Ovary (tissue), 9 donors: Measurements from ENCODE around the gene LDAH. TPM values are rescaled to one million over a fixed set of nuclear protein-coding genes. Genes with fewer than 3 reads are reported as not detected.

Source experiments
- DNase-seq, 5 donors: peaks; one replicate each; pipeline ENCODE4 v3.0.0-alpha.2; 2019 to 2020
- H3K27ac ChIP-seq, 2 donors: fragments of 200-600 bp; one replicate each; pipeline versions ENCODE4 v1.5.1 to v1.8.0; 2019 to 2022
- H3K27me3 ChIP-seq: fragments of 200-600 bp; one replicate; pipeline ENCODE4 v1.8.0; 2022
- H3K36me3 ChIP-seq: fragments of 200-600 bp; sonication (generic); one replicate; pipeline ENCODE4 v1.5.1; 2019
- H3K4me1 ChIP-seq: one replicate; pipeline ENCODE4 v1.8.1; 2013; ENCODE audit warnings: mild to moderate bottlenecking, moderate library complexity; ENCODE audit not compliant: insufficient read depth
- H3K4me3 ChIP-seq: fragments of 200-600 bp; sonication (generic); one replicate; pipeline ENCODE4 v1.5.1; 2017
- H3K9me3 ChIP-seq, 2 donors: fragments of 200-600 bp in 1 of 2; sonication (generic) in 1 of 2; one replicate each; pipeline versions ENCODE4 v1.5.1 to v1.8.1; 2013 to 2019; ENCODE audit warnings: mild to moderate bottlenecking in 1 of 2, moderate library complexity in 1 of 2
- CTCF ChIP-seq, 3 donors: fragments of 450-650 bp in 2 of 3; fragments of 200-600 bp in 1 of 3; IDR thresholded peaks; one replicate each; pipeline versions ENCODE4 v1.5.1 to v1.8.0; 2016 to 2022; ENCODE audit warnings: antibody characterized with exemption in 3 of 3, mild to moderate bottlenecking in 1 of 3
- EP300 ChIP-seq: sonication (generic); formaldehyde crosslinking; IDR thresholded peaks from one replicate; pipeline ENCODE4 v1.6.1; 2017; ENCODE audit warnings: antibody characterized with exemption
- POLR2A ChIP-seq: fragments of 450-650 bp; IDR thresholded peaks from one replicate; pipeline ENCODE4 v1.6.1; 2017; ENCODE audit warnings: antibody characterized with exemption, mild to moderate bottlenecking, moderate library complexity
- WGBS, 3 donors: extraction: QIAGEN DNeasy Blood & Tissue Kit in 1 of 3; methylation state at CpG; one replicate each; pipeline versions ENCODE4 v1.1.5 to v1.1.7; 2013 to 2017; 5-methylcytosine and 5-hydroxymethylcytosine counted together
- intact Hi-C, 4 donors: fragments of 100-400 bp; cut with DNase I; formaldehyde crosslinking; loops; one replicate each; pipeline versions ENCODE4 v1.11.0 to v1.15.1; 2022 to 2023
- polyA plus RNA-seq, 2 donors: library from polyadenylated mRNA; stranded (reverse); fragments of 200-250 nt in 1 of 2; fragments of 350-450 nt in 1 of 2; fragmentation: Illumina TruSeq in 1 of 2; extraction: RNeasy Lipid Tissue Mini Kit (QIAGEN cat#74804) in 1 of 2; gene quantifications; one replicate each; pipeline ENCODE4 v1.2.3, GENCODE V29; 2013 to 2014
- total RNA-seq, 7 donors: library from RNA; depleted of rRNA in 2 of 7; stranded (reverse); fragments of >200 nt in 2 of 7; fragmentation: NEBNext Ultra II Directional in 3 of 7; extraction: Animal tissue kit (Norgen Biotek cat#: 25700) in 3 of 7; gene quantifications; one replicate each; pipeline versions ENCODE4 v1.1.0 to v1.2.4, GENCODE V29; 2016 to 2023
- donor health status: DM: no; HTN: no; CAD: no; lungs with moderate emphysema.
- donor health status: DM: no; HTN: no; CAD: no.
- donor health status: Bipolar disorder and iron deficiency.
- donor health status: DM: yes; HTN: yes; CAD: no.
- donor health status: DM: no; HTN: no; CAD: no.
- donor health status: DM: yes; HTN: yes; CAD: no.

LDAH gene
- total and polyA plus RNA-seq, 9 donors, result 4.0 to 21.0 (median 11.0) TPM

DNA sequence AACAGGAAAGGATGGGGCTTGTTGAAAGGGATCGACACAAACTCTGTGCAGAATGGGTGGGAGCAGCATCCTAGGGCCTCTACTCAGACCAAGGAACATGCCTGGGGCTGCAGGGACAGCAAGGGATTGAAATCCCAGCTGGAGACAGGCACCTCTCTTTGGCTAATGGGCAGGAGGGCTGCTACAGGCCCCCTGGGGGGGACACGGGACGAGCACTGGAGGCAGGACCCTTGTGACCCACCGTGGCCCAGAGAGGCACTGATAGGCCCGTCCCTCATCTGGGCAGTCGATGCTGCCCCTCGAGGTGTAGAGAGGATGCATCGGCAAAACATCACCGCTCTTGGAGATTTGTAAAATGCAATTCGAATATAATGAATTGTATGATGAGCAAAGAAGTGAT is 177.1 kb downstream of the LDAH start:
- DNase-seq, result no peak
- Histone ChIP-seq H3K4me3 (no peak overlapping the region), H3K27ac (no peak overlapping the region), H3K27me3 (no peaks in the 10 kb centered on the region), H3K9me3 (no peaks in the 10 kb centered on the region), H3K4me1 (peaks cover 11% of the 10 kb centered on the region), H3K36me3 (no peaks in the 10 kb centered on the region)
- intact Hi-C loops, result no loop called here
- 81 to 91% (median 87%) methylated on average over 10 of the region's 10 CpGs for WGBS, 3 donors
- TF ChIP-seq EP300 (no peak), CTCF (IDR thresholded peaks at IDR 0.05) (no peak), POLR2A (no peak)

DNA sequence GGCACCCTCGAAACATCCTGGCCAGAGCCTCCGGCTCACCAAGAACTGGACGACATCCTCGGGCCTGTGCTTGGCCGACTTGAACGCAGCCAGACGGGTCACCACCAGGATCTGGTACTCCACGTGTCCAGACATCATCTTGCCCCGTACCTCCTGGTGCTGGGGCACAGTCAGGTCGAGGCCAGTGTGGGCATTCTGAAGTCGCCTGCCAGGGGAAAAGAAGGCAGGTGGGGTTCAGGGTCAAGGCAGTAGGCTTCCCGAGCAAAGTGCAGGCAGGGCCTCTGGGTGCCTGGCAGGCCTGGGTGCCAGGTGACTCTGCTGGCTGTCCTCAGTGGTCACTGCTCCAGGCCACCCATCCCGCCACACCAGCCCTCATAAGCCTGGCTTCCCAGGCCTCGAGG is 177.6 kb downstream of the LDAH start:
- Histone ChIP-seq H3K36me3 (no peaks in the 10 kb centered on the region), H3K4me1 (peaks cover 11% of the 10 kb centered on the region), H3K9me3 (no peaks in the 10 kb centered on the region), H3K27ac (no peak overlapping the region), H3K4me3 (no peak overlapping the region), H3K27me3 (no peaks in the 10 kb centered on the region)
- intact Hi-C loops, result no loop called here
- DNase-seq, result no peak
- WGBS, 3 donors, result 86 to 92% (median 89%) methylated on average over 7 to 14 of the region's 14 CpGs
- TF ChIP-seq CTCF (IDR thresholded peaks at IDR 0.05), result no peak

DNA sequence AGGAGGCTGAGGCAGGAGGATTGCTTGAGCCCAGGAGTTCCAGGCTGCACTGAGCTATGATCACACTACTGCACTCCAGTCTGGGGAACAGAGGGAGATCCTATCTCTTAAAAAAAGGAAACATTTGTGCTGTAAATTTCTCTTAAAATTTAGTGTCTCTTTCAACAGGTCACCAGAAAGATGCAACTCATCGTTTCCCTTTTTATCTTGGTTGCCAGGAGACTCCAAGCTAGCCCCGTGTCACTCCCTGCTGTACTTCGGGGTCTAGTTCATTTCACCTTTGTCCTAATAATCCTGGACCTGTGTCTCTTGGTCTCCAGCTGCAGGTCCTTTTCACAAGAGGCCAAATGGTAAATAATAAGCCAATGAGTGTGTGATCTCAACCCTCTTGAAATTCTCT is 179.1 kb downstream of the LDAH start:
- Histone ChIP-seq H3K4me1 (peaks cover 3% of the 10 kb centered on the region), H3K36me3 (no peaks in the 10 kb centered on the region), H3K9me3 (no peaks in the 10 kb centered on the region), H3K4me3 (no peak overlapping the region), H3K27ac (no peak overlapping the region), H3K27me3 (no peaks in the 10 kb centered on the region)
- DNase-seq, result no peak
- TF ChIP-seq CTCF (IDR thresholded peaks at IDR 0.05) (no peak), POLR2A (no peak), EP300 (no peak)
- intact Hi-C loops, result loop anchor here in 1 of 4 donors (5.0 kb wide), 1 partner anchor 267 kb away; no protein-coding TSS in a partner anchor
- 59 to 66% (median 60%) methylated on average over 3 of the region's 3 CpGs for WGBS, 3 donors

DNA sequence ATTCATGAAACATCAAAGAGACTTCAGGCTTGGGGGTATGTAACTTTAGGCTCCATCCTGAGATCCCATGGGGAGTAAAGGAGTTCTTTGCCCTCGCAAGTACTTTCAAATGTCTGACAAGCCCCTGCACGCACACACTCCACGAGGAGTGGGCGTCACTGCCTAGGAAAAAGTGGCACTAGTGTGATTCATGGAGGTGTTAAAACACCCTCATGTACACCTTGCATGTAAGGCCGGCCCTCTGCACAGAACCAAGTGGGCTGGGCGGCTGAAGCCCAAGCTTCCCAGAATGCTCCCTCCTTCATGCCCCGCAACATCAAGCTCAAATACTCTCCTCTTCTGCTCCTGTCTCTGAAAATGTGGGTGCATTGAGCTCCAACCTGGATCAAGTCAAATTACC is 179.8 kb downstream of the LDAH start:
- Histone ChIP-seq H3K9me3 (no peaks in the 10 kb centered on the region), H3K27ac (no peak overlapping the region), H3K36me3 (no peaks in the 10 kb centered on the region), H3K27me3 (no peaks in the 10 kb centered on the region), H3K4me3 (no peak overlapping the region), H3K4me1 (peaks cover 3% of the 10 kb centered on the region)
- peak in 1 of 5 donors; percentile 30 for DNase-seq
- 93 to 96% (median 96%) methylated on average over 7 of the region's 7 CpGs for WGBS, 3 donors
- intact Hi-C loops, result loop anchor here in 1 of 4 donors (5.0 kb wide), 1 partner anchor 266 kb away; no protein-coding TSS in a partner anchor
- TF ChIP-seq POLR2A (no peak), CTCF (IDR thresholded peaks at IDR 0.05) (no peak), EP300 (no peak)
